ENCODE measurements around the gene MLKL.

MLKL gene

GRCh38 chr16:74700438-74701225 lies at the start of gene MLKL:
Gene MLKL, minus strand, starts transcription at chr16:74700862. Its CDS starts 5,105 bp downstream, at chr16:74695757.
- DNase-seq: peak; percentile 92

GRCh38 chr16:74749291-74750055 lies 48.8 kb upstream of the MLKL start:
- DNase-seq: no peak

GRCh38 chr16:74748616-74749026 lies 48.0 kb upstream of the MLKL start:
- DNase-seq: no peak

DNA sequence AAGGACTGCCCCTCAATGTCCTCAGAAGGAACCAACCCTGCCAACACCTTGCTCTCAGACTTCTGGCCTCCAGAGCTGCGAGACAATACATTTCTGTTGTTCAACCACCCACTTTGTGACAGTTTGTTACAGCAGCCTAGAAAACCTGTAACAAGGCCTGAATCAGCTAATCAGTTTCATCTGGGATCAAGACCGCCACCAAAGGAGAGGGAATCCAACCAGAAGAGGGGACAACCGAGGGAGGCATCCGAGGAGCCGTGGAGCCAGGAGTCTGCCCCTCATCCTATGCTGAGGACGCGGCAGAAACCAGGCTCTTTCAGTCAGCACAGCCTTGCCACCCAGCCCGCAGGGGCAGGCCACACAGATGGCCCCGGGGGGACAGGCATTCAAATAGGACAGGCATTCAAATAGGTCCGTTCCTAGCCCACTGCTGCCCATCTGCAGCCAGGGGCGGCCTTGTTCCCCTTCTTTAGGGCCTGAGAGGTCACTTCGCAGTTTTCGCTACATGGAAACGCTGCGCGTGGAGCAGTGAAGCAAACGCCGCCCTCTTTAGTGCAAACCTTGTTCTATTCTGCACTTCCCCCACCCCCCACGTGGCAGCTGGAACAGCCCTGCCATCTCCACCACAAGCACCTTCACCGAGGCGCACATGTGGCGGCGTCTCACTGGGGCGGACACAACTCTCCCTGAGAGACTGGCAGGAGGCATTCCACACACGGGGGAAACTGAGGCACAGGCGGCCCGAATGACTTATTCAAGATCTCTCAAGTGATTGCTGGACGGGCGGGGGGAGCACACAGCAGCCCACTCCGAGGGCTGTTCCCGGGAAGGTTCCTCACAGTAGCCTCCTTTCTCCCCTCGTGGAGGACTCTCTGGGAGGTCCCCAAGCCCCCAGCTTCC lies 47.3 kb upstream of the MLKL start:
- no peak for DNase-seq

- no peak for DNase-seq
Measured at GRCh38 chr16:74745926-74746325, 45.3 kb upstream of the MLKL start.

GRCh38 chr16:74745109-74745615 lies 44.5 kb upstream of the MLKL start:
- no peak for DNase-seq

DNA sequence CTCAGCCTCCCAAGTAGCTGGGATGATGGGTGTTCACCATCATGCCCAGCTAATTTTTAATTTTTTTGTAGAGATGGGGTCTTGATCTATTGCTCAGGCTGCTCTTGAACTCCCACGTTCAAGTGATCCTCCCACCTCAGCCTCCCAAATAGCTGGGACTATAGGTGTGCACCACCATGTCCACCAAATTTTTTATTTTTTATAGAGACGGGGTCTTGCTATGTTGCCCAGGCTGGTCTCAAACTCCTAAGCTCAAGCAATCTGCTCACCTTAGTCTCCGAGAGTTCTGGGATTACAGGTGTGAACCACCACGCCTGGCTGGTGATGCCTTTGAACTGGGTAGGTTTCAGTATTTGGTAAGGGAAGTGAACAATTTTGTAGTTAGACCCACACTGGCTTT lies 43.9 kb upstream of the MLKL start:
- no peak for DNase-seq

DNA sequence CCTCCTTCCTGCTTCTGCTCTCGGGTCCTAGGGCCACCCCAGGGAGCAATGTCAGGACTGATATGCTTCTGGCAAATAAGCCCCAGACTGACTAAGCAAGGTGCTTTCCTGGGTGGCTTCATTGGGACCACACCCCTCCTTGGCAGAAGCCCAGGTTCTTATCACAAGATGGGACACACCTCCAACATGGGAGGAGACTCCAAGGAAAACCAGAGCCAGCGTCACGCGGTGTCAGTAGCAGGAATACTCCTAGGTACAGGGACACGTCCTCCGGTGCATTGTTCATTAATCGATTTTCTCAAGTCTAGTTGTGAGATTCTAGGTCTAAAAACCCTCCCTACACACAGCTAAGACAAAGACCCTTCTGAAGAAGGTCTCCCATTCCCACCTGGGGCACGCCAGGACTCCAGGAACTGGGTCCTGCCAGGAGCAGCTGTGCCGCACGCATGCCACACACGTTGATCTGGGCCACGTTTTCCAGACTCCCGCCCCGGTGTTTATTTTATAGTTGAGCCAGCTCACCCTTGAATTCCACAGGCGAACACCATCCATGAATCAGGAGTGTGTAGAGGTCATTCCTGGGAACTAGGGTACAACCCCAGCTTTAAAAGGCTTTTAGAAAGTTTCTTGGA lies 43.1 kb upstream of the MLKL start:
- no peak for DNase-seq

- no peak for DNase-seq
Measured at GRCh38 chr16:74743045-74743667, 42.5 kb upstream of the MLKL start.

DNA sequence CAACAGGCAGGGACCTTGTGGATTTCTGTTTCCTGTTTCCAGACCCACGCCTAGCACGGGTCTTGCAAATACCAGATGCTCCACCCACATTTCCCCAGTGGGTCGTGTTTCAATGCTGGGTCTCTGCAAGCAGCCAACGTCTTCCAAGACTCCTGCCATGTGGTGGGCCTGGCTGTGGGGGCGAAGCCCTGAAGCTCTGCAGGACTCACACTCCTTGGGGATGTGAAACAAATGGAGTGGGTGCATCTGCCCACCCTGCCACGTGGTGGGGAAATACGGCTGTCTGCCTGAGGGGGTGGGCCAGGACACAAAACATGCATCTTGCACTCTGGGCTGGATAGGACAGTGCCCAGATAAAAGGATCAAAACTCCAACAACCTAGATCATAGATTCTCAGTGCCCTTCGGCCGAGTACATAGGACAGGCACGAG lies 41.4 kb upstream of the MLKL start:
- DNase-seq: no peak

- no peak for DNase-seq
Measured at GRCh38 chr16:74740795-74741304, 40.2 kb upstream of the MLKL start.

DNA sequence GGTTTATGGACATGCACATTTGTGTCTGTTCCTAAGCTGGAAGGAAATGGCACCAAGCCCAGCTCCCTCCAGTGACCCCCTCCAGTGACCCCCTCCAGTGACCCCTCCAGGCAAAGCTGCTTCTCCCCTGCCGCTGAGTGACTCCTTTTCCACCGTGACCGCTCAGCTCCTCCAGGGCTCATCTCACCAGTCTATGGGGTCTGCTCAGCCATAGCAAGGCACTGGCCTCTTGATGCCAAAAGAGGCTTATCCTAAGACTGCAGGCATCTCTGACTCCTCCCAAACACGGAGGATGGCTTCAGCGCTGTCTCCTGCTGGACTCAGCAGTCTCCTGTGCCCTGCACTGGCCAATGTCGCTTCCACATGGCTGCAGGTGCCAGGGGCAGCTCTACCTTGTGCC lies 38.6 kb upstream of the MLKL start:
- no peak for DNase-seq

- no peak for DNase-seq
Measured at GRCh38 chr16:74738816-74739215, 38.2 kb upstream of the MLKL start.

GRCh38 chr16:74738113-74738541 lies 37.5 kb upstream of the MLKL start:
- DNase-seq: no peak

GRCh38 chr16:74737521-74737920 lies 36.9 kb upstream of the MLKL start:
- DNase-seq: no peak

DNA sequence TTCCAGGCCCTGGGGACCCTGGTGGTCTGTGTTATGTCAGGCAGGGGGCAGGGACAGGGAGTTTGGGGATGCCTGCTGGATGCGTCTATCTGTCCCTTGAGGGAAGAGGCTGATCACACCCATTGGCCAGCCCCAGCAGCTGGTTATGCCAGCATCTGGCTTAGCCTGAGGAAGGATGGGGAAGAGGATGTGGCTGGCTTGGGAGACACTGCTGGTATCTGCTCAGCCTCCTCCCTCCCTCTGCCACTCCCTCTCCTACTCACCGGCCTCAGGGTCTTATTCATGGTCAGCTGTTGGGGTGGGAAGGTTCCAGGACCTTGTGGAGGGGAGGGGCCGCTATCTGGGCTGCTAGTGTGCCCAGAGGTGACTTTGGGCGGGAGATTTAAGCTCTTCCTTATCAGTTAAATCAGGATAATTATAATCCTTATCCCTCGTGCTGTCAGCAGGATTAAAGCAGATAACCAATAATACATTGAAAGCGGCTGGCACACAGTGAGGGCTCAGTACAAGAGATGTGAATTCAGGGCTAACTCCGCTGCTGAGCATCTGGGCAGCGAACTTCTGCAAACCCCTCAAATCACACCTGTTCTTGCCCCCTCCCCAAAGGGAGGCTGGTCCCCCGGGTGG lies 36.0 kb upstream of the MLKL start:
- no peak for DNase-seq

DNA sequence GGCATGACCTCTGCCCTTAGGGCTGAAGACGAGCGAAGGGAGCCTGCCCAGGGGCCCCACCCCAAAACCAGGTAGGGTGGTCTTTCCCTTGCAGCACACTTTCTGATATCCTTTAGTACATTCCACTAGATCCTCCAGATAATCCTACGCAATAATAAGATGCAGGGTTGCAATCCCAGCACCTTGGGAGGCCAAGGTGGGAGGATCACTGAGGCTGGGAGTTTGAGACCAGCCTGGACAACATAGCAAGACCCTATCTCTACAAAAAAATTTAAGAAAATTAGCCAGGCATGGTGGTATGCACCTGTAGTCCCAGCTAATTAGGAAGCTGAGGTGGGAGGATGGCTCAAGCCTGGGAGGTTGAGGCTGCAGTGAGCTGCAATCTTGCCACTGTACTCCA lies 34.9 kb upstream of the MLKL start:
- no peak for DNase-seq

DNA sequence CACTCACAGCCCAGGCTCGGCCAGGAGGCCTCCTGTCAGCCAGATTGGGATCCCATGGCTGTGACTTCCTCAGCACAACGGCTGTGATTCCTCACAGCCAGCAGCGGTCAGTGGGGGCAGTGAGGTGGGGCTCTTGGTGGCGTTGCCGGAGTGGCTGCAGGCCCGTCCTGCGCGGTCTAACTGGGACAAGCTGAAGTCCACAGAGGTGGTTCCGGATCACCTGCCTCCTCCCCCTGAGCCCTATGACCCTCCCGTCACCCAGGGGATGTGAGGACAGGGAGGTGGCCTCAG lies 34.4 kb upstream of the MLKL start:
- DNase-seq: no peak

- no peak for DNase-seq
Measured at GRCh38 chr16:74734361-74735161, 33.9 kb upstream of the MLKL start.

DNA sequence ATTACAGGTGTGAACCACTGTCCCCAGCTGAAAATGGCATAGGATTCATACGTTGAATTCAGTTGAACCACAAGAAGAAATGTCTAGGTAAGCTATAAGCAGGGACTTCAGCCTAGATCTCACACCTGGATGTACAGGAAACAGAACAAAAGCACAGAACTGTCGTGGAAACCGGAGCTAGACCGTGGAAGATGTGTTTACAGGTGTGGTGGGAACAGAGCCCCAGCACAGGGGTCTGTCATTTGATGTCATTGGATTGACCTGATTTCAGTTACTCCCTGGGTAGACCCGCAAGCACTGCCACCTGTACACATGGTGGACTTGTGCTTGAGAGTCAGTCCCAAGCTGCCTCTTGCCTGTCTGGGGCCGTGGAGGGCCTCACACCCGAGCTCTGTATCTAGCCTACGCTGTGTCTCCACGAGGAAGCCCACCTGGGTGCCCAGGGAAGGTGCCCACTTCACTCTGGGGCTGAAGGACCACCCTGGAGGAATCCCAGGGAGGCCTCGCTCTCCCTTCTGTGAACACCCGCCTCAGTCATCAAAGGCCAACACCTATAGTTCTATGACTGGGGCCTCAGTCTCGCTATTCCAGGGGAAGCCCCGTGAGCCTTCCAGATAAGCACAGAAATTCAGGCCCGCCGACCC lies 32.2 kb upstream of the MLKL start:
- DNase-seq: no peak

All from GF-D8 (cell line).